OCI-LY1 (cell line): ENCODE data around the gene CORO2B.

ENCODE experiments used
- H2AFZ ChIP-seq: fragments of 200-600 bp; sonication (generic), shearing (Covaris generic); 2 replicates; pipeline ENCODE4 v1.6.0; 2014; ENCODE audit warnings: antibody characterized with exemption, mild to moderate bottlenecking, low read length
- H3F3A ChIP-seq: fragments of 200-600 bp; sonication (generic), shearing (Covaris generic); 2 replicates; pipeline ENCODE4 v1.6.0; 2014; ENCODE audit warnings: mild to moderate bottlenecking, antibody characterized with exemption, low read length, moderate library complexity; ENCODE audit not compliant: insufficient read depth
- H3K27ac ChIP-seq: fragments of 200-600 bp; sonication (generic); 2 replicates; pipeline ENCODE4 v1.5.1; 2014; ENCODE audit warnings: low read length, mixed run types, mild to moderate bottlenecking, low read depth; ENCODE audit not compliant: poor library complexity, severe bottlenecking
- H3K27me3 ChIP-seq: fragments of 200-600 bp; sonication (generic); 2 replicates; pipeline ENCODE4 v1.6.0; 2014; ENCODE audit warnings: antibody characterized with exemption, mild to moderate bottlenecking, low read length, moderate library complexity; ENCODE audit not compliant: insufficient read depth
- H3K36me3 ChIP-seq: fragments of 200-600 bp; sonication (generic); 2 replicates; pipeline ENCODE4 v1.6.1; 2014; ENCODE audit warnings: mild to moderate bottlenecking, antibody characterized with exemption, low read length, moderate library complexity, mixed read lengths; ENCODE audit not compliant: insufficient read depth
- H3K4me1 ChIP-seq: fragments of 200-600 bp; sonication (generic); 2 replicates; pipeline ENCODE4 v1.5.1; 2014; ENCODE audit warnings: mild to moderate bottlenecking, low read length, moderate library complexity; ENCODE audit not compliant: insufficient read depth, severe bottlenecking
- H3K4me2 ChIP-seq: fragments of 200-600 bp; sonication (generic), shearing (Covaris generic); 2 replicates; pipeline ENCODE4 v1.6.1; 2014; ENCODE audit warnings: low read length
- H3K4me3 ChIP-seq: fragments of 200-600 bp; sonication (generic); 2 replicates; pipeline ENCODE4 v1.5.1; 2014; ENCODE audit warnings: low read length, low read depth, mild to moderate bottlenecking, mixed read lengths; ENCODE audit not compliant: poor library complexity, severe bottlenecking
- H3K79me2 ChIP-seq: fragments of 200-600 bp; shearing (Covaris generic); 2 replicates; pipeline ENCODE4 v1.6.1; 2016; ENCODE audit warnings: mixed run types, low read length, mixed read lengths; ENCODE audit not compliant: insufficient read depth
- H3K9ac ChIP-seq: fragments of 200-600 bp; sonication (generic), shearing (Covaris generic); 2 replicates; pipeline ENCODE4 v1.6.1; 2014; ENCODE audit warnings: mild to moderate bottlenecking, low read length, mixed read lengths
- H3K9me2 ChIP-seq: fragments of 200-600 bp; sonication (generic), shearing (Covaris generic); 2 replicates; pipeline ENCODE4 v1.6.1; 2014; ENCODE audit warnings: low read depth, mild to moderate bottlenecking, low read length, mixed read lengths
- H3K9me3 ChIP-seq: fragments of 200-600 bp; shearing (Covaris generic); 2 replicates; pipeline ENCODE4 v1.6.1; 2014; ENCODE audit warnings: low read length, mixed read lengths
- H4K20me1 ChIP-seq: fragments of 200-600 bp; sonication (generic), shearing (Covaris generic); 2 replicates; pipeline ENCODE4 v1.6.0; 2016; ENCODE audit warnings: mild to moderate bottlenecking, low read length; ENCODE audit not compliant: insufficient read depth
- CTCF ChIP-seq: fragments of 200-600 bp; sonication (generic), shearing (Covaris generic); IDR thresholded peaks from 2 replicates; pipeline ENCODE4 v1.5.1; 2017; ENCODE audit warnings: mild to moderate bottlenecking, antibody characterized with exemption, low read length, moderate library complexity, mixed read lengths
- EZH2 ChIP-seq: fragments of 200-600 bp; sonication (generic), shearing (Covaris generic); IDR thresholded peaks from 2 replicates; pipeline ENCODE4 v1.8.0; 2017; ENCODE audit warnings: borderline replicate concordance, mixed run types, mild to moderate bottlenecking, antibody characterized with exemption, low read length, moderate library complexity, mixed read lengths

The CORO2B gene

GRCh38 chr15:68677996-68678395, 99.2 kb downstream of the CORO2B start:
- Histone ChIP-seq H3F3A (no peaks in the 10 kb centered on the region), H3K4me3 (no peak overlapping the region), H3K36me3 (no peaks in the 10 kb centered on the region), H3K27ac (no peak overlapping the region), H3K27me3 (peaks cover 4% of the 10 kb centered on the region; the same call in 1 of the 2 replicates), H2AFZ (no peak overlapping the region), H3K79me2 (no peaks in the 10 kb centered on the region), H3K4me2 (no peak overlapping the region), H3K4me1 (no peaks in the 10 kb centered on the region), H3K9me2 (no peaks in the 10 kb centered on the region), H3K9me3 (no peaks in the 10 kb centered on the region), H3K9ac (no peak overlapping the region), H4K20me1 (no peaks in the 10 kb centered on the region)
- TF ChIP-seq EZH2: no peak
- TF ChIP-seq CTCF: no peak

- no peak overlapping the region for H3K4me3 ChIP-seq
- H3K9ac ChIP-seq: no peak overlapping the region
- no peaks in the 10 kb centered on the region for H3K79me2 ChIP-seq
- H3K4me2 ChIP-seq: no peak overlapping the region
- peaks cover 4% of the 10 kb centered on the region; the same call in 1 of the 2 replicates for H3K27me3 ChIP-seq
- H3K4me1 ChIP-seq: no peaks in the 10 kb centered on the region
- H3K9me2 ChIP-seq: no peaks in the 10 kb centered on the region
- no peak for TF ChIP-seq CTCF
- TF ChIP-seq EZH2: no peak
- no peaks in the 10 kb centered on the region for H3F3A ChIP-seq
- H3K36me3 ChIP-seq: no peaks in the 10 kb centered on the region
- H3K9me3 ChIP-seq: no peaks in the 10 kb centered on the region
- H2AFZ ChIP-seq: no peak overlapping the region
- no peaks in the 10 kb centered on the region for H4K20me1 ChIP-seq
- no peak overlapping the region for H3K27ac ChIP-seq
Observed at GRCh38 chr15:68678746-68679145, 100.0 kb downstream of the CORO2B start.

- Histone ChIP-seq H3K9me3 (no peaks in the 10 kb centered on the region), H3K27me3 (peaks cover 4% of the 10 kb centered on the region; the same call in 1 of the 2 replicates), H3K4me2 (no peak overlapping the region), H3K4me1 (no peaks in the 10 kb centered on the region), H3K27ac (no peak overlapping the region), H3K9ac (no peak overlapping the region), H3K4me3 (no peak overlapping the region), H3K36me3 (no peaks in the 10 kb centered on the region), H2AFZ (no peak overlapping the region), H3K79me2 (no peaks in the 10 kb centered on the region), H3K9me2 (no peaks in the 10 kb centered on the region), H4K20me1 (no peaks in the 10 kb centered on the region), H3F3A (no peaks in the 10 kb centered on the region)
- TF ChIP-seq CTCF (no peak), EZH2 (no peak)
Observed at GRCh38 chr15:68679161-68679560, 100.4 kb downstream of the CORO2B start.
